MM.1S (cell line): ENCODE measurements around the gene ANKRD29.

Experiments used
- DNase-seq: peaks from one replicate; pipeline ENCODE4 v3.0.0-alpha.2; 2015
- H2AFZ ChIP-seq: fragments of 300-600 bp; sonication (generic); 2 replicates; pipeline ENCODE4 v1.6.0; 2016; ENCODE audit warnings: antibody characterized with exemption, low read length
- H3F3A ChIP-seq: fragments of 300-600 bp; sonication (generic); 2 replicates; pipeline ENCODE4 v1.6.1; 2016; ENCODE audit warnings: mild to moderate bottlenecking, antibody characterized with exemption, low read length, moderate library complexity, mixed read lengths; ENCODE audit not compliant: insufficient read depth
- H3K27ac ChIP-seq: fragments of 300-600 bp; sonication (generic); 2 replicates; pipeline ENCODE4 v1.5.1; 2016; ENCODE audit warnings: mild to moderate bottlenecking, low read length
- H3K27me3 ChIP-seq: fragments of 300-600 bp; sonication (generic); replicated peaks from 2 replicates; pipeline ENCODE4 v1.6.0; 2016; ENCODE audit warnings: low read length; ENCODE audit not compliant: insufficient read depth
- H3K36me3 ChIP-seq: fragments of 300-600 bp; sonication (generic); replicated peaks from 2 replicates; pipeline ENCODE4 v1.6.1; 2016; ENCODE audit warnings: mild to moderate bottlenecking, low read length, mixed read lengths; ENCODE audit not compliant: insufficient read depth
- H3K4me1 ChIP-seq: fragments of 300-600 bp; sonication (generic); 2 replicates; pipeline ENCODE4 v1.6.1; 2016; ENCODE audit warnings: low read length, mixed read lengths
- H3K4me2 ChIP-seq: fragments of 300-600 bp; sonication (generic); 2 replicates; pipeline ENCODE4 v1.6.0; 2016; ENCODE audit warnings: low read depth, low read length
- H3K4me3 ChIP-seq: fragments of 300-600 bp; sonication (generic); 2 replicates; pipeline ENCODE4 v1.5.1; 2016; ENCODE audit warnings: low read length, mixed read lengths
- H3K79me2 ChIP-seq: fragments of 300-600 bp; sonication (generic); 2 replicates; pipeline ENCODE4 v1.6.1; 2016; ENCODE audit warnings: mixed run types, low read length, mixed read lengths
- H3K9ac ChIP-seq: fragments of 300-600 bp; sonication (generic); 2 replicates; pipeline ENCODE4 v1.6.1; 2016; ENCODE audit warnings: low read length, mixed read lengths
- H3K9me2 ChIP-seq: fragments of 300-600 bp; sonication (generic); replicated peaks from 2 replicates; pipeline ENCODE4 v1.6.1; 2016; ENCODE audit warnings: mild to moderate bottlenecking, low read length, mixed read lengths; ENCODE audit not compliant: insufficient read depth
- H3K9me3 ChIP-seq: fragments of 300-600 bp; sonication (generic); replicated peaks from 2 replicates; pipeline ENCODE4 v1.6.1; 2016; ENCODE audit warnings: mild to moderate bottlenecking, low read length, mixed read lengths; ENCODE audit not compliant: insufficient read depth
- H4K20me1 ChIP-seq: fragments of 300-600 bp; sonication (generic); 2 replicates; pipeline ENCODE4 v1.6.1; 2016; ENCODE audit warnings: mild to moderate bottlenecking, low read length, moderate library complexity, mixed read lengths; ENCODE audit not compliant: insufficient read depth
- CTCF ChIP-seq: fragments of 300-600 bp; sonication (generic); IDR thresholded peaks from 2 replicates; pipeline ENCODE4 v1.5.1; 2016; ENCODE audit warnings: antibody characterized with exemption, low read length, mixed read lengths
- EZH2 ChIP-seq: fragments of 300-600 bp; sonication (generic); optimal IDR thresholded peaks from 2 replicates; pipeline ENCODE3; 2017; ENCODE audit warnings: low read depth, mild to moderate bottlenecking, antibody characterized with exemption, low read length, mixed read lengths
- EZH2phosphoT487 ChIP-seq: fragments of 300-600 bp; sonication (generic); IDR thresholded peaks from 2 replicates; pipeline ENCODE4 v1.6.1; 2018; ENCODE audit warnings: antibody characterized with exemption, low read length

The ANKRD29 gene

DNA sequence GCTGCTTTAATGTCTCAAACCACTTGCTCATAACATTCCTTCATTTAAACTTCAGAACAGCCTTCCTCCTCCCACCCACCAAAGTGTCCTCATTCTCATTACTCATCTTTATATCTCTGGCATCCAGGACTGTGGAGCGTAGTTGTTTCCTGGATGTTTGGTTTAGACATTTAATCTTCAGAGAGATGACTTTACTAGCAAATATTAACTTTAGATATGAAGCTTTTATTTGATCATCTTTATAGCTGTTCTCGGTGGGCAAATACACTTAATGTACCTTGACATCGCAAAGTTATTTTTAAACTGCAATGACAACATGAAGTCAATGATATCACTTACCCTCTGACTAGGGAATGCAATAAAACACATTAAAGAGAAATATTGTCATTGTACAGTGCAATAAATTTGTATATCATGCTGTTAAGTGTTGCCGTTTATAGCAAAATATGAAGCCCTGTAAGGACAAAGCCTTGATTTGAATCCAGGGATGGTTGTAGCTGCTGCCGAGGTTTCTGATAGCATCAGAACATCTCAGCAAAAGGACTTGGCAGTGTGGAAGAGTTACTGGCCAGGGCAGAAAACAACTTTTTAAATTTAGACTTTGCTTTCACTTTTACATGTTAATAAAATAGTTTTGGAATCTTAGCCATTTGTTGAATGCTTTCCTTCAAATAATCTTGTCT lies 21.9 kb upstream of the ANKRD29 start:
- Histone ChIP-seq H3K9me2 (no peaks in the 10 kb centered on the region), H3K36me3 (no peaks in the 10 kb centered on the region), H3K9ac (no peak overlapping the region), H4K20me1 (no peaks in the 10 kb centered on the region), H3K4me3 (no peak overlapping the region), H3K27ac (no peak overlapping the region), H3K9me3 (no peaks in the 10 kb centered on the region), H3K27me3 (no peaks in the 10 kb centered on the region), H3K4me2 (no peak overlapping the region), H3K79me2 (no peaks in the 10 kb centered on the region), H2AFZ (no peak overlapping the region), H3F3A (no peaks in the 10 kb centered on the region), H3K4me1 (no peaks in the 10 kb centered on the region)
- TF ChIP-seq EZH2phosphoT487 (no peak), CTCF (no peak), EZH2 (no peak)
- DNase-seq: no peak

- Histone ChIP-seq H3K27ac (no peak overlapping the region), H4K20me1 (no peaks in the 10 kb centered on the region), H3K9ac (no peak overlapping the region), H3K4me1 (no peaks in the 10 kb centered on the region), H2AFZ (no peak overlapping the region), H3K4me3 (no peak overlapping the region), H3K9me2 (no peaks in the 10 kb centered on the region), H3K27me3 (no peaks in the 10 kb centered on the region), H3K79me2 (no peaks in the 10 kb centered on the region), H3K36me3 (no peaks in the 10 kb centered on the region), H3K4me2 (no peak overlapping the region), H3K9me3 (no peaks in the 10 kb centered on the region), H3F3A (no peaks in the 10 kb centered on the region)
- no peak for DNase-seq
- TF ChIP-seq EZH2: no peak
- TF ChIP-seq CTCF: no peak
- TF ChIP-seq EZH2phosphoT487: no peak
These were observed 21.0 kb upstream of the ANKRD29 start for GRCh38 chr18:23683671-23684070.

GRCh38 chr18:23683155-23683554 lies 20.4 kb upstream of the ANKRD29 start:
- Histone ChIP-seq H3K27me3 (no peaks in the 10 kb centered on the region), H3K79me2 (no peaks in the 10 kb centered on the region), H3K4me3 (no peak overlapping the region), H3K9me2 (no peaks in the 10 kb centered on the region), H3K27ac (no peak overlapping the region), H3K4me1 (no peaks in the 10 kb centered on the region), H3K9me3 (no peaks in the 10 kb centered on the region), H4K20me1 (no peaks in the 10 kb centered on the region), H2AFZ (no peak overlapping the region), H3K4me2 (no peak overlapping the region), H3K9ac (no peak overlapping the region), H3F3A (no peaks in the 10 kb centered on the region), H3K36me3 (no peaks in the 10 kb centered on the region)
- TF ChIP-seq EZH2phosphoT487: no peak
- no peak for TF ChIP-seq CTCF
- DNase-seq: no peak
